Measurements from ENCODE around the gene MAFG.

MAFG gene

DNA sequence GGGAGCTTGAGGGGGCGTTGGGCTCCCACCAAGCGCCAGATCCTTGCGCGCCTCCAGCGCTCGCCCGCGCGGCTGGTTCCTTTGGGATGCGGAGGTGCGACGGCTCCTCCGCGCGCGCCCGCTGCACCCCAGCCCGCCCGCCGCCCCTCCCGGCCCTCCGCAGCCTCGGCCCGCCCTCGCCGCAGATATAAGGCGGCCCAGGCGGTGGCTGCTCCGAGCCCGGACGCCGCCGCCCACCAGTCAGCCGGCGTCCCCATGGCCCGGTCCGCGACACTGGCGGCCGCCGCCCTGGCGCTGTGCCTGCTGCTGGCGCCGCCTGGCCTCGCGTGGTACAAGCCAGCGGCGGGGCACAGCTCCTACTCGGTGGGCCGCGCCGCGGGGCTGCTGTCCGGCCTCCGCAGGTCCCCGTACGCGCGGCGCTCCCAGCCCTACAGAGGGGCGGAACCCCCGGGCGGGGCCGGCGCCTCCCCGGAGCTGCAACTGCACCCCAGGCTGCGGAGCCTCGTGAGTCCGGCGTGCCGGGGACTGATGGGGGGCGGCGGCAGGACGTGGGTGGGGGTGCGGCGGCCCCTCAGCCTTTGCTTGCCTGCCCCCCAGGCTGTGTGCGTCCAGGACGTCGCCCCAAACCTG lies 25.4 kb downstream of the MAFG start, which contains the start of gene NPB:
NPB (plus strand) TSS at position 216 of the 630 bp plus-strand sequence; CDS start at position 256, 40 bp downstream.
- TF ChIP-seq RARB (CRISPR knock-in tag; IDR thresholded peaks at IDR 0.05) (no peak), ARNTL (CRISPR knock-in tag; IDR thresholded peaks at IDR 0.05; ENCODE audit: borderline replicate concordance, low read depth) (no peak)
- peak; percentile 31 for ATAC-seq

DNA sequence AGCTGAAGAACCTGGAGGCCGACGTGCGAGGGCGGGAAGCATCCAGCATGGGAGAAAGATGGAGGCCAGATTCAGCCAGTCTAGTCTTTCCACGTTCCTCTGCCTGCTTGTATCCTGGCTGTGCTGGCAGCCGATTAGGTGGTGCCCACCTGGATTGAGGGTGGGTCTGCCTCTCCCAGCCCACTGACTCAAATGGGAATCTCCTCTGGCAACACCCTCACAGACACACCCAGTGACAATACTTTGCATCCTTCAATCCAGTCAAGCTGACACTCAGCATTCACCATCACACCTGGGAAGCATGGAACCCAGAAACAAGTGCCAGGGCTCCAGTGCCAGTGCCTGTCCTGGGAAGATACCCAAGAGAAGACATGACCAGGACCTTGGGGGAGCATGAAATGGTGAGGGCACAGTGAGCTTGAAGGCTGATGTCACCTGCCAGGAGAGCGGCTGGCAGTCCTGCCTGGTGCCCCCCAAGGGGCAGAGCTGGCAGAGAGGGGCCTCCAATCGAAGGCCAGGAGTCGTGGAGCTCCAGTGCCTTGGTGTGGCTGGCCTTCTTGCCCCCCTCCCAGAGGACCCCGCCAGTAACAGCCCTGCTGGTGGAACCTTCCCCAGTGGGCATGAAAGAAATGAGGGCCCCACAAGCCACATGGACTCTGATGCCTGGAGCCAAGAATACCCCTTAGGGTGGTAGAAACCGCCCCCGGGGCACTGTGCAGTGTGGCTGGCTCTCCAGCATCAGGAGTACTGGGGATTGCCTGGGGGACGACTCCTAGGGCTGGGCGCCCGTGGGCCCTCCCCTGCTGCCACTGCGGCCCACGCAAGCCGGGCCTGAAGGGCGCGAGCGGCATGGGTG lies 26.1 kb downstream of the MAFG start:
- ATAC-seq, result peak; percentile 3

DNA sequence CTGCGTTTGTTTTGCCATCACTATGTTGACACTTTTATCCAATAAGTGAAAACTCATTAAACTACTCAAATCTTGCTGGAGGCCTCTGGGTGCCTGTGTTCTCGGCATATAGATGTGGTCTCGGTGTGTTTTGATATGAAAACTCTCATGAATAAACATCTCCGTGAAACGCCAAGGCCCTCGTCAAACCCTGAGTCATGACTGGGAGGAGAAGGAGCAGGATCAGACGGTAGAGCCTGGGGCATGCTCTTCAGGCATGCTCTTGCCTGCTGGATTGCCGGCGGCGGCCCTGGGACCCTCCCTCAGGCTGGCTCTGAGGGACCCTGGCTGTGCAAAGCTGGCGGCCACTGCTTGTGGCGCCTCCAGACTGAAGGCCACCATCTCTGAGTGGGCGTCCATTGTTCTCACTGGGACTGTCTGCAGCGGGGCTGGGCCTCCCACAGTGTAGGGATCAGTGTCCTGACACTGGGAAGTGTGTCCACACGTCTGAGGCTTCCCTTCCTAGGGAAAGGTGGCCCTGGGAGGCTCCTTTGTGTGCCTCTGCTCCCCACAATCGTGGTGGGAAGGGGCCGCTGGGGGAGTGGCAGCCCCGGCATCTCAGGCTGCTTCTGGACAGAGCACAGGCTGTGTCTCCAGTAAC lies 27.2 kb downstream of the MAFG start:
- ATAC-seq, result no peak
- no peak for TF ChIP-seq BACH2 (CRISPR knock-in tag; IDR thresholded peaks at IDR 0.05; ENCODE audit: borderline replicate concordance)
- TF ChIP-seq ESRRG (CRISPR knock-in tag; IDR thresholded peaks at IDR 0.05), result no peak
- no peak for TF ChIP-seq ISL1 (CRISPR knock-in tag; IDR thresholded peaks at IDR 0.05)
- no peak for TF ChIP-seq ZNF8 (CRISPR knock-in tag; IDR thresholded peaks at IDR 0.05)
- no peak for TF ChIP-seq ZFP3 (CRISPR knock-in tag; IDR thresholded peaks at IDR 0.05)
- TF ChIP-seq, protein P1, sequence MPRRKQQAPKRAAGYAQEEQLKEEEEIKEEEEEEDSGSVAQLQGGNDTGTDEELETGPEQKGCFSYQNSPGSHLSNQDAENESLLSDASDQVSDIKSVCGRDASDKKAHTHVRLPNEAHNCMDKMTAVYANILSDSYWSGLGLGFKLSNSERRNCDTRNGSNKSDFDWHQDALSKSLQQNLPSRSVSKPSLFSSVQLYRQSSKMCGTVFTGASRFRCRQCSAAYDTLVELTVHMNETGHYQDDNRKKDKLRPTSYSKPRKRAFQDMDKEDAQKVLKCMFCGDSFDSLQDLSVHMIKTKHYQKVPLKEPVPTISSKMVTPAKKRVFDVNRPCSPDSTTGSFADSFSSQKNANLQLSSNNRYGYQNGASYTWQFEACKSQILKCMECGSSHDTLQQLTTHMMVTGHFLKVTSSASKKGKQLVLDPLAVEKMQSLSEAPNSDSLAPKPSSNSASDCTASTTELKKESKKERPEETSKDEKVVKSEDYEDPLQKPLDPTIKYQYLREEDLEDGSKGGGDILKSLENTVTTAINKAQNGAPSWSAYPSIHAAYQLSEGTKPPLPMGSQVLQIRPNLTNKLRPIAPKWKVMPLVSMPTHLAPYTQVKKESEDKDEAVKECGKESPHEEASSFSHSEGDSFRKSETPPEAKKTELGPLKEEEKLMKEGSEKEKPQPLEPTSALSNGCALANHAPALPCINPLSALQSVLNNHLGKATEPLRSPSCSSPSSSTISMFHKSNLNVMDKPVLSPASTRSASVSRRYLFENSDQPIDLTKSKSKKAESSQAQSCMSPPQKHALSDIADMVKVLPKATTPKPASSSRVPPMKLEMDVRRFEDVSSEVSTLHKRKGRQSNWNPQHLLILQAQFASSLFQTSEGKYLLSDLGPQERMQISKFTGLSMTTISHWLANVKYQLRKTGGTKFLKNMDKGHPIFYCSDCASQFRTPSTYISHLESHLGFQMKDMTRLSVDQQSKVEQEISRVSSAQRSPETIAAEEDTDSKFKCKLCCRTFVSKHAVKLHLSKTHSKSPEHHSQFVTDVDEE (CRISPR knock-in tag; IDR thresholded peaks at IDR 0.05), result no peak
- no peak for TF ChIP-seq ZNF565 (CRISPR knock-in tag; conservative IDR thresholded peaks at IDR 0.05; ENCODE audit: low read depth)
- no peak for TF ChIP-seq TCF4 (CRISPR knock-in tag; IDR thresholded peaks at IDR 0.05; ENCODE audit: borderline replicate concordance)
- no peak for TF ChIP-seq ZC3H10 (CRISPR knock-in tag; IDR thresholded peaks at IDR 0.05)
- TF ChIP-seq SNAI2 (CRISPR knock-in tag; IDR thresholded peaks at IDR 0.05), result no peak
- TF ChIP-seq, protein P2, sequence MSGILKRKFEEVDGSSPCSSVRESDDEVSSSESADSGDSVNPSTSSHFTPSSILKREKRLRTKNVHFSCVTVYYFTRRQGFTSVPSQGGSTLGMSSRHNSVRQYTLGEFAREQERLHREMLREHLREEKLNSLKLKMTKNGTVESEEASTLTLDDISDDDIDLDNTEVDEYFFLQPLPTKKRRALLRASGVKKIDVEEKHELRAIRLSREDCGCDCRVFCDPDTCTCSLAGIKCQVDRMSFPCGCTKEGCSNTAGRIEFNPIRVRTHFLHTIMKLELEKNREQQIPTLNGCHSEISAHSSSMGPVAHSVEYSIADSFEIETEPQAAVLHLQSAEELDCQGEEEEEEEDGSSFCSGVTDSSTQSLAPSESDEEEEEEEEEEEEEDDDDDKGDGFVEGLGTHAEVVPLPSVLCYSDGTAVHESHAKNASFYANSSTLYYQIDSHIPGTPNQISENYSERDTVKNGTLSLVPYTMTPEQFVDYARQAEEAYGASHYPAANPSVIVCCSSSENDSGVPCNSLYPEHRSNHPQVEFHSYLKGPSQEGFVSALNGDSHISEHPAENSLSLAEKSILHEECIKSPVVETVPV (CRISPR knock-in tag; IDR thresholded peaks at IDR 0.05), result no peak
- no peak for TF ChIP-seq TOX (CRISPR knock-in tag; IDR thresholded peaks at IDR 0.05; ENCODE audit: borderline replicate concordance)

More for the DNA sequence above, 26.1 kb downstream of the MAFG start:
- TF ChIP-seq TCF4 (CRISPR knock-in tag; IDR thresholded peaks at IDR 0.05; ENCODE audit: borderline replicate concordance), result no peak
- no peak for TF ChIP-seq GLIS3 (CRISPR knock-in tag; IDR thresholded peaks at IDR 0.05)
- TF ChIP-seq ZNF70 (CRISPR knock-in tag; IDR thresholded peaks at IDR 0.05), result no peak
- no peak for TF ChIP-seq ZFP30 (CRISPR knock-in tag; IDR thresholded peaks at IDR 0.05)
- TF ChIP-seq ESRRG (CRISPR knock-in tag; IDR thresholded peaks at IDR 0.05), result no peak
- TF ChIP-seq, protein P1 (CRISPR knock-in tag; IDR thresholded peaks at IDR 0.05), result no peak
- TF ChIP-seq, protein P3, sequence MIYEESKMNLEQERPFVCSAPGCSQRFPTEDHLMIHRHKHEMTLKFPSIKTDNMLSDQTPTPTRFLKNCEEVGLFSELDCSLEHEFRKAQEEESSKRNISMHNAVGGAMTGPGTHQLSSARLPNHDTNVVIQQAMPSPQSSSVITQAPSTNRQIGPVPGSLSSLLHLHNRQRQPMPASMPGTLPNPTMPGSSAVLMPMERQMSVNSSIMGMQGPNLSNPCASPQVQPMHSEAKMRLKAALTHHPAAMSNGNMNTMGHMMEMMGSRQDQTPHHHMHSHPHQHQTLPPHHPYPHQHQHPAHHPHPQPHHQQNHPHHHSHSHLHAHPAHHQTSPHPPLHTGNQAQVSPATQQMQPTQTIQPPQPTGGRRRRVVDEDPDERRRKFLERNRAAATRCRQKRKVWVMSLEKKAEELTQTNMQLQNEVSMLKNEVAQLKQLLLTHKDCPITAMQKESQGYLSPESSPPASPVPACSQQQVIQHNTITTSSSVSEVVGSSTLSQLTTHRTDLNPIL (CRISPR knock-in tag; IDR thresholded peaks at IDR 0.05; ENCODE audit: low read depth), result no peak
- no peak for TF ChIP-seq OSR1 (CRISPR knock-in tag; IDR thresholded peaks at IDR 0.05)
- TF ChIP-seq, protein P2 (CRISPR knock-in tag; IDR thresholded peaks at IDR 0.05), result no peak
- no peak for TF ChIP-seq ZNF565 (CRISPR knock-in tag; conservative IDR thresholded peaks at IDR 0.05; ENCODE audit: low read depth)
- TF ChIP-seq, protein P4, sequence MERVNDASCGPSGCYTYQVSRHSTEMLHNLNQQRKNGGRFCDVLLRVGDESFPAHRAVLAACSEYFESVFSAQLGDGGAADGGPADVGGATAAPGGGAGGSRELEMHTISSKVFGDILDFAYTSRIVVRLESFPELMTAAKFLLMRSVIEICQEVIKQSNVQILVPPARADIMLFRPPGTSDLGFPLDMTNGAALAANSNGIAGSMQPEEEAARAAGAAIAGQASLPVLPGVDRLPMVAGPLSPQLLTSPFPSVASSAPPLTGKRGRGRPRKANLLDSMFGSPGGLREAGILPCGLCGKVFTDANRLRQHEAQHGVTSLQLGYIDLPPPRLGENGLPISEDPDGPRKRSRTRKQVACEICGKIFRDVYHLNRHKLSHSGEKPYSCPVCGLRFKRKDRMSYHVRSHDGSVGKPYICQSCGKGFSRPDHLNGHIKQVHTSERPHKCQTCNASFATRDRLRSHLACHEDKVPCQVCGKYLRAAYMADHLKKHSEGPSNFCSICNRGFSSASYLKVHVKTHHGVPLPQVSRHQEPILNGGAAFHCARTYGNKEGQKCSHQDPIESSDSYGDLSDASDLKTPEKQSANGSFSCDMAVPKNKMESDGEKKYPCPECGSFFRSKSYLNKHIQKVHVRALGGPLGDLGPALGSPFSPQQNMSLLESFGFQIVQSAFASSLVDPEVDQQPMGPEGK (CRISPR knock-in tag; IDR thresholded peaks at IDR 0.05; ENCODE audit: borderline replicate concordance), result no peak
- no peak for TF ChIP-seq TOX (CRISPR knock-in tag; IDR thresholded peaks at IDR 0.05; ENCODE audit: borderline replicate concordance)
- no peak for TF ChIP-seq SNAI2 (CRISPR knock-in tag; IDR thresholded peaks at IDR 0.05)
- TF ChIP-seq RARB (CRISPR knock-in tag; IDR thresholded peaks at IDR 0.05), result no peak
- no peak for TF ChIP-seq CSDC2 (CRISPR knock-in tag; IDR thresholded peaks at IDR 0.05)
- TF ChIP-seq ZNF8 (CRISPR knock-in tag; IDR thresholded peaks at IDR 0.05), result no peak
- no peak for TF ChIP-seq ISL1 (CRISPR knock-in tag; IDR thresholded peaks at IDR 0.05)
- no peak for TF ChIP-seq ZC3H10 (CRISPR knock-in tag; IDR thresholded peaks at IDR 0.05)
